Measurements from ENCODE around the gene TLE5. TPM values are rescaled to one million over a fixed set of nuclear protein-coding genes. Genes with fewer than 3 reads are reported as not detected.
A peak's percentile ranks its signal among the peaks of the same experiment; 100 is the strongest.

Gene TLE5
- total RNA-seq, 4 donors from 2014 or later = 449 to 1,111 (median 479) TPM

GRCh38 chr19:3019211-3019854 lies 43.0 kb downstream of the TLE5 start:
- no peak for DNase-seq (ENCODE audit: low spot score in 2 of 2)
- H3K27me3 ChIP-seq = no peaks in the 10 kb centered on the region
- H3K9me3 ChIP-seq = no peaks in the 10 kb centered on the region
- 82 to 89% methylated on average over 24 to 28 of the region's 28 CpGs for WGBS, 2 donors
- TF ChIP-seq, protein P1, sequence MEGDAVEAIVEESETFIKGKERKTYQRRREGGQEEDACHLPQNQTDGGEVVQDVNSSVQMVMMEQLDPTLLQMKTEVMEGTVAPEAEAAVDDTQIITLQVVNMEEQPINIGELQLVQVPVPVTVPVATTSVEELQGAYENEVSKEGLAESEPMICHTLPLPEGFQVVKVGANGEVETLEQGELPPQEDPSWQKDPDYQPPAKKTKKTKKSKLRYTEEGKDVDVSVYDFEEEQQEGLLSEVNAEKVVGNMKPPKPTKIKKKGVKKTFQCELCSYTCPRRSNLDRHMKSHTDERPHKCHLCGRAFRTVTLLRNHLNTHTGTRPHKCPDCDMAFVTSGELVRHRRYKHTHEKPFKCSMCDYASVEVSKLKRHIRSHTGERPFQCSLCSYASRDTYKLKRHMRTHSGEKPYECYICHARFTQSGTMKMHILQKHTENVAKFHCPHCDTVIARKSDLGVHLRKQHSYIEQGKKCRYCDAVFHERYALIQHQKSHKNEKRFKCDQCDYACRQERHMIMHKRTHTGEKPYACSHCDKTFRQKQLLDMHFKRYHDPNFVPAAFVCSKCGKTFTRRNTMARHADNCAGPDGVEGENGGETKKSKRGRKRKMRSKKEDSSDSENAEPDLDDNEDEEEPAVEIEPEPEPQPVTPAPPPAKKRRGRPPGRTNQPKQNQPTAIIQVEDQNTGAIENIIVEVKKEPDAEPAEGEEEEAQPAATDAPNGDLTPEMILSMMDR (IDR thresholded peaks at IDR 0.05) = no peak
- TF ChIP-seq POLR2A (IDR thresholded peaks at IDR 0.05) (no peak), EP300 (IDR thresholded peaks at IDR 0.05) (no peak)
- peaks cover 0 to 27% (median 0%) of the 10 kb centered on the region in 3 donors for H3K36me3 ChIP-seq
- peak overlapping the region; percentile 50 to 84 (median 76) for H3K27ac ChIP-seq
- peaks cover 0 to 21% (median 0%) of the 10 kb centered on the region in 4 donors for H3K4me1 ChIP-seq
- no peak overlapping the region for H3K4me3 ChIP-seq

DNA sequence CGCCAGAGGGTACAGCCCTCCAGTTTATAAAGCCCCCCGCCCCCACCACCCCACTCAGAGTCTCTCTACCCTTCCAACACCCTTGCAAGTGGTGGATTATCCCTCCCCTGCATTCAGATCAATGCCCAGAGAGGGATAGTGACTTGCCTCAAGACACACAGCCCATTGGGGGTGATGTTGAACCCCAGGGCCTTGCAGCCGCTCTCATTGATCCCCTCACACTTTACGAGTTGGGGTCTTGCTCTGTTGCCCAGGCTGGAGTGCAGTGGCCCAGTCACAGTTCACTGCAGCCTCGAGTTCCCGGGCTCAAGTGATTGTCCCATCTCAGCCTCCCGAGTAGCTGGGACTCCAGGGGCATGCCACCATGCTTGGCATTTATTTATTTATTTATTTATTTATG lies 44.4 kb downstream of the TLE5 start:
- Histone ChIP-seq H3K4me3 (no peak overlapping the region), H3K27ac (peak overlapping the region in 2 of 4 donors; percentile 21 to 83), H3K27me3 (no peaks in the 10 kb centered on the region), H3K4me1 (peaks cover 0 to 20% (median 0%) of the 10 kb centered on the region in 4 donors), H3K36me3 (peaks cover 0 to 41% (median 0%) of the 10 kb centered on the region in 3 donors), H3K9me3 (no peaks in the 10 kb centered on the region)
- TF ChIP-seq POLR2A (IDR thresholded peaks at IDR 0.05) = no peak
- TF ChIP-seq EP300 (IDR thresholded peaks at IDR 0.05) = no peak
- TF ChIP-seq, protein P1 (IDR thresholded peaks at IDR 0.05) = no peak
- 85 to 91% methylated on average over 7 of the region's 7 CpGs for WGBS, 2 donors
- DNase-seq (ENCODE audit: low spot score in 2 of 2) = no peak

- Histone ChIP-seq H3K27me3 (no peaks in the 10 kb centered on the region), H3K36me3 (peaks cover 0 to 66% (median 0%) of the 10 kb centered on the region in 3 donors), H3K9me3 (no peaks in the 10 kb centered on the region), H3K4me3 (no peak overlapping the region), H3K4me1 (peaks cover 0 to 10% (median 0%) of the 10 kb centered on the region in 4 donors), H3K27ac (peak overlapping the region in 1 of 4 donors; percentile 7)
- 88 to 90% methylated on average over 22 of the region's 22 CpGs for WGBS, 2 donors
- no peak for TF ChIP-seq EP300 (IDR thresholded peaks at IDR 0.05)
- TF ChIP-seq POLR2A (IDR thresholded peaks at IDR 0.05) = no peak
- TF ChIP-seq, protein P1 (IDR thresholded peaks at IDR 0.05) = no peak
- DNase-seq (ENCODE audit: low spot score in 2 of 2) = no peak
These were observed 46.9 kb downstream of the TLE5 start for GRCh38 chr19:3015126-3016057.

- H3K4me1 ChIP-seq = no peaks in the 10 kb centered on the region
- H3K27ac ChIP-seq = peak overlapping the region in 1 of 4 donors; percentile 11
- no peak overlapping the region for H3K4me3 ChIP-seq
- no peak for DNase-seq (ENCODE audit: low spot score in 2 of 2)
- H3K36me3 ChIP-seq = peaks cover 0 to 75% (median 0%) of the 10 kb centered on the region in 3 donors
- no peaks in the 10 kb centered on the region for H3K27me3 ChIP-seq
- 94 to 96% methylated on average over 8 of the region's 8 CpGs for WGBS, 2 donors
- TF ChIP-seq EP300 (IDR thresholded peaks at IDR 0.05) = no peak
- no peaks in the 10 kb centered on the region for H3K9me3 ChIP-seq
These were observed 48.2 kb downstream of the TLE5 start for GRCh38 chr19:3014135-3014534.

DNA sequence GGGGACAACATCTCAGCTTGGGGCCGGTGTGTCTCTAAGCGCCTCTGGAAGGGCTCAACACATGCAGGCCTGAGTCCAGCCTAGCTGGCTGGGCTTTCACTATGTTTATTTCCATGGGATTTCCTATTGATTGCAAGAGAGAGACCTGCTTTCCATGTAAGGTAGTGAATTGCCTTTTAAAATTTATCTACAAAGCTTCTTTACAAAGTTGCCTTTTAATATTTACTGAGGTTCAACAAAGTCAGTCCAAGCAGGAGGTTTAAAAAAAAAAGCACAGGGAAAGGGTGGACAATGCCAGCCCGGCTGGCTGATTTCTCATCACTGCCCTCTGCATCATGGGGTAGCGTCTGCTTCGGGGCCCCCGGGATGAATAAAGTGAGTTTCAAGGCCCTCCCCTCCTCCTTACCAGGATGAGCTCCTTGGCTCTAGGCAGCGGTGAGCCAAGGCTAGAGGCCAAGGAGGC lies 49.0 kb downstream of the TLE5 start:
- no peak overlapping the region for H3K4me3 ChIP-seq
- H3K4me1 ChIP-seq = no peaks in the 10 kb centered on the region
- TF ChIP-seq, protein P1 (IDR thresholded peaks at IDR 0.05) = no peak
- TF ChIP-seq POLR2A (IDR thresholded peaks at IDR 0.05) (no peak), EP300 (IDR thresholded peaks at IDR 0.05) (no peak)
- no peak for DNase-seq (ENCODE audit: low spot score in 2 of 2)
- peaks cover 0 to 80% (median 0%) of the 10 kb centered on the region in 3 donors for H3K36me3 ChIP-seq
- 64% methylated on average over 7 of the region's 7 CpGs for WGBS, 2 donors
- no peaks in the 10 kb centered on the region for H3K9me3 ChIP-seq
- H3K27me3 ChIP-seq = no peaks in the 10 kb centered on the region
- peak overlapping the region in 1 of 4 donors; percentile 29 for H3K27ac ChIP-seq

Data from tibial nerve (tissue), 4 donors.